Tongue (tissue), 2 donors: Measurements from ENCODE around the gene PLCL1. TPM values are rescaled to one million over a fixed set of nuclear protein-coding genes. Genes with fewer than 3 reads are reported as not detected.
"Not testable (repeated sequence)": the region's sequence is repeated elsewhere in the genome, so short reads cannot be mapped to it uniquely, and the experiment has no call there.

Experiments
- DNase-seq: peaks from one replicate; pipeline ENCODE4 v3.0.0-alpha.2; 2015
- total RNA-seq: library from RNA; depleted of rRNA; stranded (reverse); fragments of >200 nt; gene quantifications from one replicate; pipeline ENCODE4 v1.2.3, GENCODE V29; 2014

Gene PLCL1
- total RNA-seq, 1 donor from 2014 or later = 31.2 TPM

DNA sequence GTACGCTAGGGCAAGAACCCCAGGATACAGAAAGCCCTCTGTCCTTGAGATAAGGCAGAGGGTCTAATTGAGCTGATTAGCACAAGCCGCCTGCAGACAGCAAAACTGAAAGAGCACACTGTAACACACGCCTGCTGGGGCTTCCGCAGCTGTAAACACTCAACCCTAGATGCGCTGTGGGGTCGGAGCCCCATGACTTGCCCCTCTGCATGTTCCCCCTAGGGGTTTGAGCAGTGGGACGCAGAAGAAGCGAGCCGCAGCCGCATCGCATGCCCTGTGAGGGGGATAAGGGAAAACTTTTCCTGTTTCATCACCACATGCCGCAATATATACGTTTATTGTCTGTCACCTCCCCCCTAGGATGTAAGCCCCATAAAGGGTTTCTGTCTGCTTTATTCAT, 384.6 kb downstream of the PLCL1 start:
- DNase-seq = no peak

DNA sequence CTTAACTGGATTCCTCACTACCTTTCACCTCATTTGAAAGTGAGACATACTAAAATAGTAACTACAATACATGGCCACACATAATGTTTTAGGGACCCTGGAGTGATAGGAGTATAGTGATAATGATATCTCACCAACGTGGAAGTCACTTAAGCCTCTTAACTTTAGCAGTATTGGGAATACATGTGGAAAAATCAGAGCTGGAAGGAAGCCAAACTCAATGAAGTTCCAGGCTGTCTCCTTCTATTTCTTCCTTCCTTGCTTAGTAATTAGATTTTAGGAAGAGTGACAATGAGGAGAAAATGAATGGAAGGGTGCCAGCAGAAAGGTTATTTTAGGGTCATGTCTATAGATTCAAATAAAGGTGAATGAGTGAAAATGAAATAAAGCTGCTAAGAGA, 387.3 kb downstream of the PLCL1 start:
- DNase-seq = peak; percentile 16

DNA sequence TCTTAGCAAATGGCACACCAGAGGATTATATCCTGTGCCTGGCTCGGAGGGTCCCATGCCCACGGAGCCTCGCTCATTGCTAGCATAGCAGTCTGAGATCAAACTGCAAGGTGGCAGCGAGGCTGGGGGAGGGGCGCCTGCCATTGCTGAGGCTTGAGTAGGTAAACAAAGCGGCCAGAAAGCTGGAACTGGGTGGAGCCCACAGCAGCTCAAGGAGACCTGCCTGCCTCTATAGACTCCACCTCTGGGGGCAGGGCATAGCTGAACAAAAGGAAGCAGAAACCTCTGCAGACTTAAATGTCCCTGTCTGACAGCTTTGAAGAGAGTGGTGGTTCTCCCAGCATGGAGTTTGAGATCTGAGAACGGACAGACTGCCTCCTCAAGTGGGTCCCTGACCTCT, 392.2 kb downstream of the PLCL1 start:
- not testable (repeated sequence) for DNase-seq

Other genes with a start within 250 kb of the PLCL1 start
- 20.4 TPM for gene RFTN2, start 129.0 kb upstream of the PLCL1 start, total RNA-seq
- gene MARS2, start 99.2 kb upstream of the PLCL1 start, total RNA-seq = 6.9 TPM
- gene BOLL, start 19.3 kb upstream of the PLCL1 start, total RNA-seq = 2.8 TPM